Omental fat pad (tissue), 4 donors: ENCODE measurements around the gene USP25. TPM values are rescaled to one million over a fixed set of nuclear protein-coding genes. Genes with fewer than 3 reads are reported as not detected.

Experiments used
- ATAC-seq: fragments of 150-250 bp; one replicate; pipeline ENCODE4 v1.9.1; 2016; ENCODE audit warnings: mild to moderate bottlenecking, moderate library complexity; ENCODE audit not compliant: low FRiP score
- DNase-seq: peaks from one replicate; pipeline ENCODE4 v3.0.0-alpha.2; 2019; ENCODE audit warnings: low spot score
- CTCF ChIP-seq, 3 donors: fragments of 450-650 bp; IDR thresholded peaks; one replicate each; pipeline ENCODE4 v1.5.1; 2016 to 2017; ENCODE audit warnings: antibody characterized with exemption in 3 of 3, mild to moderate bottlenecking in 3 of 3, moderate library complexity in 2 of 3
- total RNA-seq, 4 donors: library from RNA; depleted of rRNA; stranded (reverse); fragments of >200 nt; gene quantifications; one replicate each; pipeline ENCODE4 v1.1.0, GENCODE V29; 2016

USP25 gene
- total RNA-seq, 4 donors from 2014 or later, result 46.5 to 63.8 (median 59.0) TPM

- no peak for TF ChIP-seq CTCF (IDR thresholded peaks at IDR 0.05)
- ATAC-seq (no peak), DNase-seq (no peak)
Observed at GRCh38 chr21:15772654-15773053, 42.9 kb downstream of the USP25 start.

GRCh38 chr21:15774590-15774989 lies 44.8 kb downstream of the USP25 start:
- ATAC-seq, result no peak
- TF ChIP-seq CTCF (IDR thresholded peaks at IDR 0.05), result no peak
- DNase-seq, result no peak

DNA sequence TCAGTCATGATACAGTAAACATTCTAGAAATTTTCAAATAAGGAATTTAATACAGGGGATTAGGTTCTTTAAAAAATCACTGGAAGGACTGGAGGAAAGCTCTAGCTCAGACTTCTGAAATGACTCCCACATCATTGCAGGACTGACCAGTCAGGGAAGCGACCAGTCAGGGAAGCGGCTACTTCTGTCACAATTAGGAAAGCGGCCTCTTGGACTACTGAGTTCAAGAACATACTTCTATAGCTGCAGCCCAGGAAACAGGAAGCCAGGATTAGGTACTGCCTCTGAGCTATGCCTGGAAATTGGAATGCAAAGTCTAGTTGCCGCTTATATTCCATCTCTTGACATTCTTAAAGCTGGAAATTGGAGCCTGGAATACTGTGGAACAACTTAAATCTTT lies 45.5 kb downstream of the USP25 start:
- no peak for DNase-seq
- no peak for ATAC-seq
- TF ChIP-seq CTCF (IDR thresholded peaks at IDR 0.05), result no peak

DNA sequence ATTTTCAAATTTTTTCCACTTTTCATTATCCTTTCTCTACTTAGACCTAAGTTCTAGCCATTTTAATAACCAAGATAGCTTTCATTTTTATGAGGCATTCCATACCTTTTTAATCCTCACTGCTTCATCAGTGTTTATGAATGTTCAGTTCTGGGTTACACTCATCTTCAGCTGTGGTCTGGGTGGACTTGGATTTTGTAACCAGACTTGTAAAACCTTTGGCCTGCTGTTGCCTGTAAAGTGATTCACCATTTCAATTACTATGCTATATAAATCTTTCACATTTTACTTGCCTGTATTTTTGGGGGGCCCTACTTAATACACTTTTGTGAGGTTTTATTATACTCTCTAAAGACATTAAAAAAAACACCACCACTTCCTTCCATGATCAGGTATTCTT lies 46.2 kb downstream of the USP25 start:
- DNase-seq (no peak), ATAC-seq (no peak)
- no peak for TF ChIP-seq CTCF (IDR thresholded peaks at IDR 0.05)

- no peak for ATAC-seq
- no peak for DNase-seq
- TF ChIP-seq CTCF (IDR thresholded peaks at IDR 0.05), result no peak
Observed at GRCh38 chr21:15776818-15777217, 47.0 kb downstream of the USP25 start.

DNA sequence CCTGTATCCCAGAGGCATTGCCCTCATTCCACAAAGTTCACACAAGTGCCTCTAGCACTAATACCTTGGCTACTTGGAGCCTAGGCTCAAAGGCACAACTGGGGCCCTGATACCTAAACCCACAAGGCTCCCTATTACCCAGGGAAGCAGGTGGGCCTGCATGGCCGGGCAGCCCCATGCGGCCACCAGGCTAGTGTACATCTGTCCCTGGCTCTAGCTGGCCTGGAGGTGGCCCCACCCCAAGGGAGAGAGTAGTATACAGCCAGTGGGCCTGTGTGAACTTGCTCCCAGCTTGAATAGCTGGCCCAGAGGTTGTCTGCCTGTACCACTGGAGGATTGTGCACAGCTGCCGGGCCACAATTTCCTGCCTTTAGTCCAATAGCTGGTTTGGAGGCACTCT lies 52.2 kb downstream of the USP25 start:
- DNase-seq, result no peak
- no peak for ATAC-seq
- no peak for TF ChIP-seq CTCF (IDR thresholded peaks at IDR 0.05)

DNA sequence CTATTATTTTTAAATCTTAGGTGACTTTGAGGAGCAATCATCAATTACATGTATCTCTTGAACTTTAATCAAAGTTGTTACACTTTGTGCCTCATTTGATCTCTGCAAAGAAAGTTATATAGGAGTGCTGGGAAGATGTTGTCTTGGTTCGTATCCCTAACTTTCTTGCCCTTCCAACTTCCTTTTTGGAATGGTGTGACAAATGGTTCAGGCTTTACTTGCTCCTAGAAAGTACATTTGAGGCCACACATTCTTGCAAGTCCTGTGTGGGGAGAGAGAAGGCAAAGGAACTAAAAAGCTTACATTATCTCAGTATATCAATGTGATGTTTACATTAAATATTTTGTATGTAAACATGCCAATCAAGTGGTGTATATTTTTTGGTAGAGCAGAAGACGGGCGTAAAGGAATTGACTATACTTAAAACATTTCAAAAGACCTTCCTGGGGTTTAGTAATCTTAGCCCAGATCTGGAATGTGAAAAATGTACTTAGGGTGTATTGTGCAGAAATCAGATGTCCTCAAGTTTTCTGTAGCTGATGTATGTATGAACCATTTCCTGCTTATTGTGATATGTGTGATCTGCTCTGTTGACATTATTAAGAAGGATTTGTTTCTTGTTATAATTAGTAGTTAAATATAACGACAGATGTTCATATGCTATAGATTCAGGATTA lies 59.2 kb downstream of the USP25 start:
- ATAC-seq (no peak), DNase-seq (no peak)
- no peak for TF ChIP-seq CTCF (IDR thresholded peaks at IDR 0.05)
